Stimulated activated CD4-positive, alpha-beta T cell treated with anti-CD3 and anti-CD28 coated beads, Interleukin-4, amount 100 ng/mL, for 4 hours (primary cell): ENCODE measurements around the gene THRB.
"Not testable (repeated sequence)": the region's sequence is repeated elsewhere in the genome, so short reads cannot be mapped to it uniquely, and the experiment has no call there.

Source experiments
- DNase-seq, 2 experiments: peaks; one replicate each; pipeline ENCODE4 v3.0.0-alpha.2; 2020

Gene THRB

DNA sequence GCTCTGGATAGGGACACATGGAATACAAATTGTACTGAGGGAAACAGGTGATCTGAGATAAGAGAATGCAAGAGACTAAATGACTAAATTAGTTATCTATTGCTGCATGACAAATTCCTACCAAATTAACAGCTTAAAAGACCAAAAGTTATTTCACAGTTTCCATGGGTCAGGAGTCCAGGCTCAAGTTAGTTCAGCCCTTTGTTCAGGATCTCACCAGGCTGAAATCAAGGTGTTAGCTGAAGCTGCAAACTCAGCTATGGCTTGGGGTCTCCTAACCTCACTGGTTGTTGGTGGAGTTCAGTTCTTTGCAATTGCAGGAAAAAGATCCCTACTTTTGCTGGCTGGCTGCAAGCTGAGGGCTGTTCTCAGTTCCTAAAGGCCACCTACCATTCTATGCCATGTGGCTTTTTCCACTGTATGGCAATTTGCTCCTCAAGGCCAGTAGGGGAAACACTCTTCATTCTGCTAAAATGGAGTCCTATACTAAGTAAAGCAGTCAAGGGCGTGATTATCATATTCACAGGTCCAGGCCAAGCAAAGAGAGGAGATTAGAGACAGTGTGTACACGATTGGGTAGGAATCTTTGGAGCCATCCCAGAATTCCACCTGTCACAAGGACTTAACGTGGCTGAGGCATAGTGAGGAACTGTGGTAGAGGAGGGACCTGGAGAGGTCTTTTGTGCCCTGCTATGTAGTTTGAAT lies 53.7 kb downstream of the THRB start:
- no peak for DNase-seq

DNA sequence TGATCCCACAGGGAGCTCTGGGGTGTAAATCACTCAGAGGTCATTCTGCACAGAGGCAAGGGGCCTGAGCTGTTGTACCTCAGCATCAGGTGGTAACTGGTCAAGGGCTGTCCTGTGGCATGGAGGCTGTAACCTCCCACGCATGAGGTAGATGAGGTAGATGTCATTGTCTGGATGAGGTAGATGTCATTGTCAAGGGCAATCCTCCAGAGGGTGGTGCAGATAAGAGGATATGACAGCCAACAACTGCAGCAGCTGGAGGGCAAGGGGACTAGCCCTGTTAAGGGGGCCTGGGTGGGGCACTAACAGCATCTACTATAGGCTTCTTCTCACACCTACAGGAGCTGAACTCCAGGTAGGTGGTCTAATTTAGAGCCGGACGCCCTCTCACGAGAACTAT lies 55.6 kb downstream of the THRB start:
- DNase-seq, result no peak

GRCh38 chr3:24437326-24437725 lies 57.3 kb downstream of the THRB start:
- no peak for DNase-seq

DNA sequence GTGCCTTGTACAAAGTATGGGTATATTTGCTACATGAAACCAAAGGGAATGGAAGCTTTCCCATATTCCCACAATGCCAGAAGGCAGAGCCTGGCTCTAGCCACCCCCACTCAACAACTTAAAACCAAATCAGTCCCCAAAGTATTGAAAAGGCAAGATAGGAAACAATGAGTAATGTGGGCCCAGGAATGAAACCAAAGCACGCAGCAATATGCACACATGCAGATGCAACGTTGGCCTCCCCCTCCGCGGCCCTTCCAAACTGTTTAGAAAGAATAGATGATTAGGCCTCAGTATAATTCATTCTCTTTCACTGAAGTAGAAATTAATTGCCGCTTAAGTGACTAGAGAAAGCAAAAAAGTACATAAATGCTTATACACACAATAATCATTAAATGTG lies 59.1 kb downstream of the THRB start:
- DNase-seq, result no peak

GRCh38 chr3:24434651-24435050 lies 60.0 kb downstream of the THRB start:
- DNase-seq, result no peak

DNA sequence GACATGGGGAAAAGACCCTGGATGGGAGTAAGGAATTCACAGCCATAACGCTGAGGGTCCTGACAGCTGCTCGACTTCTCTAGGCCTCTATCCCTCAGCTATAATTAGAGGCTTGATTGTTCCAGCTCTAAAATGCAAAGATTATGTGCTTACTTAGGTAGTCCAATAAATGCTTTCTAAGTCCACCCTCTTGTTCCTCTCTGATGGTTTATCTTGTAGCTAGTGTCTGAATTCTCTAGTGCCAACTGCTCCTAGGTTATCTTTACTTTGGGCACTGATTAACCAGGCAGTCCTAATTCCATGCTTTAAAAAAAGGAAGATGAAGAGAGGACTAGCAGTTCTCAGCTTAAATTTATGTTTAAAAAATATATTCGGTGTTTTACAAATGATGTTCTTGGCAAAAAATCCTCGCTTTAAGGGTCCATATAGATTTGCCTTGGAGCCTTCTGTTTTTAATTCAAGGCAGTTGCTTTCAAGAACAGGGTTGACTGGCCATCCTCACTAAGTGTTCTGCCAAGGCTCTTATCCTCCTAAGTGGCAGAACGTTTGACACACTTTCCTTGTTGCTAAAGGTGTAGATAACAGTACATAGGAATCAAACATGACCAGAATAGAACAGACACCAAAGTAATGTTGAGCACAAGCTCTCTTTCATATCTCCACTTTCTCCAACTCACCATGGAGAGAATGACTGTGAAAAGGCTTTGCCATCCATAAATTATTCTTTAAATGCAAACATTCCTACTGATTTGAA lies 60.6 kb downstream of the THRB start:
- no peak for DNase-seq

DNA sequence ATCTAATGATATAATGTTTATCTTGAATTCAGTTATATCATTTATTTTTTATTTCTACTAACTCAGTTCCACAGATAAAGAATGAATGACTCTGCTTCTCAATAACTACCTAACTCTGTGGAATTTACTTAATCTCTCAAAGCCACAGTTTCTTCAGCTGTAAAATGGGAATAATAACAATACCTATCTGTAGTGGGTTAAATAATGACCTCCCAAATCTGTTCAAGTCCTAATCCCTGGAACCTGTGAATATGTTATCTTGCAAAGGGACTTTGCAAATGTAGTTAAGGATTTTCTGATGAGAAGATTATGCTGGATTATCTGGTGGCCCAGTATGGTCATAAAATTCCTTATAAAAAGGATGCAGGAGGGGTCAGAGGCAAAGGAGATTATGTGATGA lies 61.7 kb downstream of the THRB start:
- no peak for DNase-seq

- DNase-seq, result no peak
Measured at GRCh38 chr3:24428481-24428880, 66.2 kb downstream of the THRB start.

- DNase-seq, result no peak
Measured at GRCh38 chr3:24426896-24427295, 67.8 kb downstream of the THRB start.

DNA sequence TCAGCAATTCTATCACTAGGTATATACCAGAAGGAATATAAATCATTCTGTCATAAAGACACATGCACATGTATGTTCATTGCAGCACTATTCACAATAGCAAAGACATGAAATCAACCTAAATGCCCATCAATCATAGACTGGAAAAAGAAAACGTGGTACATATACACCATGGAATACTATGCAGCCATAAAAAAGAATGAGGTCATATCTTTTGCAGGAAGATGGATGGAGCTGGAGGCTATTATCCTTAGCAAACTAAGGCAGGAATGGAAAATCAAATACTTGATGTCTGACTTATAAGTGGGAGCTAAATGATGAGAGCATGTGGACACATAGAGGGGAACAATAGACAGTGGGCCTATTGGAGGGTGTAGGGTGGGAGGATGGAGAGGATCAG lies 73.8 kb downstream of the THRB start:
- not testable (repeated sequence) for DNase-seq

DNA sequence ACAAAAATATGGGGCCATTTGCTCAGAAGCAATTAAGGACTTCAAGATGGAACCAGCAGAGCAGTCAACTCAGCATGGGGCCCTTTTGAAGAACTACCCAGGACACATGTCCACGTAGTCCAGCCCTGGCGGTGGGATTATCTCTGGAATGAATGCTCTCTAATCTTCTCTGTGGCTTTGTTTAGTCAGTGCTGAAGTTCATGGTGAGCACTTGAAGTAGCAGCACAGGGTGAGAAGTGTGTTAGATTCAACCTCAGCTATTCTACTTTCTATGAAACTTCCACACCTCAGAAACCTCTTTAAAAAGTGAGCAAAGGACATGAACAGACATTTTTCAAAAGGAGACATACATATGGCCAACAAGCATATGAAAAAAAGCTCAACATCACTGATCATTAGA lies 74.4 kb downstream of the THRB start:
- DNase-seq, result no peak

DNA sequence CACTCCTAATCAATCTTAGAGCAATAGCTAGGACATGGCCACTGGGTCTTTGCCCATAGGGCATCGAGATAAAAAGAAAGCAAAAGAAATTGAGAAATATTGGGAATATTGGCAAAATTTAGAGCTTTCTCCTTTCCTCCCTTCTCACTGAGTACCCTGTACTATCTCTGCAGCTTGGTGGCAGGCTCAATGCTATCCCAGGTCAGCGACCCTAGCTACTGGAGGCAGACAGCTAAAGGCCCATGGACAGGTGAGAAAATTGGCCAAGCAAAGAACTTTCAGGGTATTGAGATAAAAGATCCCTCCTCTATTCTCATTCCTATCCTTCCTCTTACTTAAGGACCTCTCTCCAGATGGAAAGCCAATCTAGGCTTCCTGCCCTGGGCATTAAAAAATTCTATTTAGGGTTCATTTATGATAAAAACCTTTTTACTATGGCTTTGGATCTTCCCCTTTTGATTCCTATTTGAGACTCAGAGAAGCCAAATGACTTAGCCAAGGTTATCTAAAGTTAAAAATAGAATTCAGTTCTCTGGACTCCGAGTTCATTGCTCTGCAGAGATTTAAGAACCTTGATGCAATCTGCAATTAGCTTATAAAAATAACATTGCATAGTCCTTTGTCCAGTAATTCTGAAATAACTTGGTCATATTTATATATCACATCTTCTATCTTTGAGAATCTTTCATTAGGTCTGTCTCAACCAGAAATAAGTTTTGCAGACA lies 75.4 kb downstream of the THRB start:
- DNase-seq, result no peak

DNA sequence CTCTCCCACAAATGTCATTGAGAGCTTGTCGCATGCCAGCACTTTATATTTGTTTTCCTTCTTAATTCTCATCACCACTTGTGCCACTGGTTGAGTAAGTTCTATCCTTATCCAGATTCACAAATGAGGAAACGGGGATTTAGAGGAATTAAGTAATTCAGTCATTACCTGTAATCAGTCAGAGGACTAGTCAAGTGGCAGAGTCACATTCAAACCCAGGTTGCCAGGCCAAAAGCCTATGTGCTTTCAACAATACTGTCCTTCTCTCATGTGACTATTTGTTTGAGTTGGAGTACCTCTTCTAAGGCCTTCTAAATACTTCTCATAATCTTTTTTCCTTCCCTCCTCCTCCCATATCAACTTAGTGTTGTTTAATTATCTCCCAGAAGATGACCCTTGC lies 76.9 kb downstream of the THRB start:
- DNase-seq, result no peak

DNA sequence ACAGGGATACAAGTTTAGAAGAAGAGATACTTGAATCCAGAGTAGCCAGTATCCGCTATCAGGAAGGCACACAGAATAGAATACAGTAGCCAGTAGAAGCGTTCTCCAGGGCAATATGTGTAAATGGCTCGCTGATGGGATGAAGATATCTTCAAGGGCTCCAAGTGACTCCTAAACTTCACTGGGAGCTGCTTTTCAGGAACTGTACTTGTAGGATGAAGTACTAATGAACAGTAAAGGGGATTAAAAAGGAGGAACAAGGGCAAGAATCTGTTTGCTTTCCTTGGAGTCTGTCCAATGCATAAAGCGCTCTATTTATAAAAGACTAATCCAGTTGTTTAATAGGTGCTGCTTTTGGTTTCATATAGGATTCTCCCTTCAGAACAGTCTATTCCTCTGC lies 78.4 kb downstream of the THRB start:
- no peak for DNase-seq

- no peak for DNase-seq
Measured at GRCh38 chr3:24415824-24416223, 78.8 kb downstream of the THRB start.

- not testable (repeated sequence) for DNase-seq
Measured at GRCh38 chr3:24413662-24414061, 81.0 kb downstream of the THRB start.

DNA sequence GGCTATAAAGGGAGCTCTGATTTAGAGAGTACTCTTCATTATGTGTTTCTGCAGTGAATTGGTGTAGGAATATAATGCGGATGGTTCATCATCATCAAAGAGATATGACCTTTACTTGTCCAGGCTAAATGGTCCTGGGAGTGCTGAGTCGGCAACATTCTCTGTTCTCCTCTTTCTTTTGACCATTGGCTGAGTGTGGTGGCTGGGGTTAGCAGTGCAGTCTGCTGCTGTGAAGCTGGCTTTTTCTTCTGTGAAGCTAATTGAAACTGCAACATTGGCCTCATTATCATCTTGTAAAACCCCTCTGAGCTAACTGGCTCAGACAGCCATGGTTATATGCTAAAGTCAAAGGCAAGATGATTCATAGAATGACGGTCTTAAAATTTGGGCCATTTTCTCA lies 83.8 kb downstream of the THRB start:
- DNase-seq, result no peak

- no peak for DNase-seq
Measured at GRCh38 chr3:24407980-24408680, 86.5 kb downstream of the THRB start.

- no peak for DNase-seq
Measured at GRCh38 chr3:24406900-24407299, 87.8 kb downstream of the THRB start.

DNA sequence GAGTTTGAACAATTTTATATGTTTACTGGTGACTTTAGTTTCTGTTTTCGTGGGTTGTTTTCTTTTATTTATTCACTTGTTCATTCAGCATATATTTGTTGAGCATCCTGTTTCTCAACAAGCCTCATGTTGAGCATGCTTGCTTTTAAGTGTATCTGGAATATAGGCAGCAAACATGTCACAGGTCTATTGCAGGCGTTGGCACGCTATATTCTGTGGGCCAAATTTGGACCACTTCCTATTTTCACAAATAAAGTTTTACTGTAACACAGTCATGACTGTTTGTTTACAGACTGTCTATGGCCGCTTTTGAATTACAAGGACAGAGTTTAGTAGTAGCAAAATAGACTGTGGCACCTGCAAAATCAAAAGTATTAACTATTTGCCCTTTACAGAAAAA lies 89.6 kb downstream of the THRB start:
- DNase-seq, result no peak

GRCh38 chr3:24401811-24402185 lies 92.9 kb downstream of the THRB start:
- DNase-seq, result no peak

- DNase-seq, result no peak
Measured at GRCh38 chr3:24401090-24401810, 93.4 kb downstream of the THRB start.

DNA sequence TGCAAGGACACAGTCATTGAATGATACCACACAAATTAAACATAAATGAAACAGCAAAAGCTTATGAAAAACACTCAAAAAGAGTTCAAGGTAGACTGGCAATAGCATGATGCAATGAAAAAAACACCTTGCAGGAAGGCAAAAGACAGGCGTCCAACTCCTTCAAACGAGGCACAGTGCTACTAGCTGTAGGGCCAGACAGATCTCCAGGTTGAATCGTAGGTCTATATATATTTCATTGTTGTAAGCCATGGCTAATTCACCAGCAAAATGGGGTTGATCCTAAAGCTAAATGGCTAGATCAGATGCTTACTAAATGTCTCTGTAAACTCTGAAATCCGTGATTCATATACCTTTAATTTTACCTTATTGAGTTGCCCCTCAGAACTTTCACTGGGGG lies 94.2 kb downstream of the THRB start:
- no peak for DNase-seq
